Memory B cell (primary cell): Measurements from ENCODE around the gene GLIPR1L1.

ENCODE experiments used
- ATAC-seq: fragments of 150-1000 bp; cut with Tn5 transposase; 2 replicates; pipeline ENCODE4 v1.10.0; 2021; ENCODE audit warnings: low read depth, mild to moderate bottlenecking, moderate library complexity
- DNase-seq, 2 donors: peaks; one replicate each; pipeline ENCODE4 v3.0.0; 2022; ENCODE audit warnings: low spot score in 2 of 2
- H3K27ac Mint-ChIP-seq: one replicate; pipeline ENCODE4 v1.8.0; 2022; ENCODE audit warnings: mild to moderate bottlenecking, moderate library complexity, mixed read lengths
- H3K27me3 Mint-ChIP-seq: one replicate; pipeline ENCODE4 v1.8.0; 2022; ENCODE audit warnings: mixed read lengths
- H3K36me3 Mint-ChIP-seq: one replicate; pipeline ENCODE4 v1.8.0; 2022; ENCODE audit warnings: mild to moderate bottlenecking, mixed read lengths
- H3K4me1 Mint-ChIP-seq: one replicate; pipeline ENCODE4 v1.8.0; 2022; ENCODE audit warnings: mixed read lengths
- H3K4me3 Mint-ChIP-seq: one replicate; pipeline ENCODE4 v1.8.0; 2022; ENCODE audit warnings: mild to moderate bottlenecking, moderate library complexity, mixed read lengths
- H3K9me3 Mint-ChIP-seq: one replicate; pipeline ENCODE4 v1.8.0; 2022; ENCODE audit warnings: mixed read lengths

Gene GLIPR1L1, protein sequence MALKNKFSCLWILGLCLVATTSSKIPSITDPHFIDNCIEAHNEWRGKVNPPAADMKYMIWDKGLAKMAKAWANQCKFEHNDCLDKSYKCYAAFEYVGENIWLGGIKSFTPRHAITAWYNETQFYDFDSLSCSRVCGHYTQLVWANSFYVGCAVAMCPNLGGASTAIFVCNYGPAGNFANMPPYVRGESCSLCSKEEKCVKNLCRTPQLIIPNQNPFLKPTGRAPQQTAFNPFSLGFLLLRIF

DNA sequence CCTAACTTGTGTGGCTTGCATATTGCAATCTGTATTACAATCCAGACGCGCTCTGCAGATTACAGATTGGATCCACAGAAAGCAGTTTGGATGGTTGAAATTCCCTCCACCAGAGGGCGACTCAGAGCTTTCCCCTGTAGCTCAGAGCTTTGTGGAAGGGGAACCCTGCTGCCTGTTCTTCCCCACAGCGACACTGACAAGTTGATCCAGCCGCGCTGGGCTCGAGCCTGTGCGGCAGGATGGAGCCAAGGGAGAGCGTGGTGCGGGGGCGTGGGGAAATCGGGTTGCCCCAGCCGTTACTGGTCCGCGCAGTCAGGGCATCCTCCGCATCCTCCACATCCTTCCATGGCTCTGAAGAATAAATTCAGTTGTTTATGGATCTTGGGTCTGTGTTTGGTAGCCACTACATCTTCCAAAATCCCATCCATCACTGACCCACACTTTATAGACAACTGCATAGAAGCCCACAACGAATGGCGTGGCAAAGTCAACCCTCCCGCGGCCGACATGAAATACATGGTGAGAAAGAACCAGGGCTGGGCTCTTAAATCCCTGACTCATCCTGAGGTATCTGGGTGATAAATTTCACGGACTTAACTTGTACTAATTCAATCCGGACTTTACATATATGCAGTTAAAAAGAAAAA is at the start of gene GLIPR1L1:
Gene GLIPR1L1 (plus strand): TSS at position 287 of the 647 bp plus-strand sequence. CDS start 59 bp downstream, at position 346.
- DNase-seq (peak; percentile 81 to 82), ATAC-seq (peak; percentile 81)
- H3K4me3 Mint-ChIP-seq, result peak within 1 kb of the TSS; percentile 44
- H3K27me3 Mint-ChIP-seq, result peaks cover 4% of the 10 kb centered on the region
- H3K27ac Mint-ChIP-seq, result no peak within 1 kb of the TSS
- peaks cover 3% of the 10 kb centered on the region for H3K9me3 Mint-ChIP-seq
- peaks cover 13% of the 10 kb centered on the region for H3K4me1 Mint-ChIP-seq
- no peaks in the 10 kb centered on the region for H3K36me3 Mint-ChIP-seq

DNA sequence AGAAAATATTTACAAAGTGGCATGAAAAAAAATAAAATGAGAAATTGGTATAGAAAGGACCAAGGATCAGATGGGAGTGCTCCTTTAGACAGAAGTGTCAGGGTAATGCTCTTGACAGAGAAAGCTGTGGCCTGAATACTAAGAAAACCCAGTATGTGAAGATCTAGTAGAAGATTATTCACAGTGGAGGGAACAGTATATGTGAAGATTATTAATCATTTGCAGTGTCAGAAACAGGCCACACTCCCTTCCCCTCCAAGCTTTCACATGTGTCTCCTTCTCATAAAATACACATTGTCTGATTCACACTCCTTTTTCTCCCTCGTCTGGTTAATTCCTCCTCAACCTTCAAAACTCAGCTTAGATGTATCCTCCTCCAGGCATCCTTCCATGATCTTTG is 45.6 kb upstream of the GLIPR1L1 start:
- Mint-ChIP-seq H3K27me3 (no peaks in the 10 kb centered on the region), H3K9me3 (no peaks in the 10 kb centered on the region), H3K27ac (no peak overlapping the region), H3K4me1 (no peaks in the 10 kb centered on the region), H3K4me3 (no peak overlapping the region), H3K36me3 (no peaks in the 10 kb centered on the region)
- no peak for DNase-seq
- no peak for ATAC-seq

DNA sequence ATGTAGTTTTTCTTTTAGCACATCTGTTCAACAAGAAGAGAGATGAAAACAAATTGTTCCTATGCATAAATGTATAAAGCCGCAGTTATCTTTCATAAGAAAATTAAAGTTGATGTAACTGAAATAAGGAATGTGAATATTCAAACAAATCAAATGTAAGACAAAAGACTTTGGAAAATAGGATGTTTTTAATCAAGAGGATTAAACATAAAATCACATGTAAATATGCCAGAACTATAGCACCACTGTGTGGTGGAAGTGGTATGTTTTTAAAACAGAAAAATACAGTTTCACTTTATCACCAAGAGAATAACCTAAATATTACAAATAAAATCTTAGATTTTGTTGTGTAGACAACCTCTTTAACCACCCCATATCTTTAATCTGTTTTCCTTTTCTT is 44.7 kb upstream of the GLIPR1L1 start:
- H3K27ac Mint-ChIP-seq, result no peak overlapping the region
- no peak for ATAC-seq
- DNase-seq, result no peak
- no peaks in the 10 kb centered on the region for H3K36me3 Mint-ChIP-seq
- H3K4me3 Mint-ChIP-seq, result no peak overlapping the region
- H3K27me3 Mint-ChIP-seq, result no peaks in the 10 kb centered on the region
- no peaks in the 10 kb centered on the region for H3K4me1 Mint-ChIP-seq
- H3K9me3 Mint-ChIP-seq, result no peaks in the 10 kb centered on the region

DNA sequence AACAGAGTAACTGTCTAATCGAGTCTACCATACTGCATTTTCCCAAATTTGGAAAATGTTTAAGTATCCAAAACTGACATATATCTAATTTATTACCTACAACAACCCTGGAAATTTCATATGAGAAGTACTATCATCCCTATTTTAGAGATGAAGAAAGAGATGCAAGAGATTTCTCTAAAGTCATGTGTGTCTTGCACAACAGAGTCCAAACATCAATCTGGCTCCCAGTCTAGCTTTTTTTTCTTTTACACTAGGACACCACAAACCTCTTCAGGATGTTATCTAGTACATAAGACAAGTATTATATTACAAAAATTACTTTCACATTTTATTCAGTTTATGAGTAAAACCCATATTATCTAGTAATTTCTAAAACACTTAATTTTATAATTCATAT is 43.5 kb upstream of the GLIPR1L1 start:
- Mint-ChIP-seq H3K4me3 (no peak overlapping the region), H3K27ac (no peak overlapping the region), H3K36me3 (no peaks in the 10 kb centered on the region), H3K9me3 (no peaks in the 10 kb centered on the region), H3K4me1 (no peaks in the 10 kb centered on the region), H3K27me3 (no peaks in the 10 kb centered on the region)
- DNase-seq, result no peak
- no peak for ATAC-seq

DNA sequence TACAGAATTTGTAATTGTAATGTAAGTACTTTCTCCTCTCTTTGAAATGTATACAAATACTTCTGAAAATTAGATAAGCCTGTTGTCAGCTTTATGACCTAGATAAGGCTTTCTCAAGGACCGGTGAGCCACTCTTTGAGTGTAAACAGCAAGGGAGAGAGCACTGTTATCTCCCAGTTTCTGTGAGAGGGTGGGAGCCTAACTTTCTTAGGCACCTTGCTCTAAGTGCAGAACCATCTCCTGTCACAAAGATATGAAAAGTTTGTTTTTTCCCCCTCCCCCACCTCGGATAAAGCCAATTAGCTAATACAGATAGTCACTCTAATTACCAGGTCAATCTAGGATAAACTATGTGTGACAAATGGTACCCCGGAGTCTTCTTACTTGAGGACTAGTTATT is 40.1 kb upstream of the GLIPR1L1 start:
- no peak for DNase-seq
- no peak overlapping the region for H3K4me3 Mint-ChIP-seq
- no peak for ATAC-seq
- no peaks in the 10 kb centered on the region for H3K36me3 Mint-ChIP-seq
- no peaks in the 10 kb centered on the region for H3K9me3 Mint-ChIP-seq
- H3K27me3 Mint-ChIP-seq, result peaks cover 4% of the 10 kb centered on the region
- no peak overlapping the region for H3K27ac Mint-ChIP-seq
- H3K4me1 Mint-ChIP-seq, result no peaks in the 10 kb centered on the region

DNA sequence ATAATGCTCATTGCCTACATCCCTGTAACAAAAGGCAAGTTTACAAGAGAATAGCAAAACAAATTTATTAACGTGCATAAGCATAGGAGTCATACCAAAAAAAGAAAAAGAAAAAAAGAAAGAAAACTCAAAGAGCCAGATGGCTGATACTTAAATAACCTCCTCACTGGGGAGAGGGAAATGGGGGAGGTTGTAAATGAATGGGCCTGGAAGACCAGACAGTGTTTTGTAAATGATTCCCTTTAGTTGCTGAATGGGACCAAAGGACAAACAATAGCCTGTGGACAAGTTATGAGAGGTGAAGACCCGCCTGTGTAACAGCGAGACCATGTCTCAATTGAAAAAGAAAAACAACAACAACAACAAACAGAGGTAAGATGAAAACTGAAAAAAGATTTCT is 39.7 kb upstream of the GLIPR1L1 start:
- no peak overlapping the region for H3K27ac Mint-ChIP-seq
- DNase-seq (no peak), ATAC-seq (no peak)
- H3K4me3 Mint-ChIP-seq, result no peak overlapping the region
- no peaks in the 10 kb centered on the region for H3K9me3 Mint-ChIP-seq
- no peaks in the 10 kb centered on the region for H3K4me1 Mint-ChIP-seq
- peaks cover 4% of the 10 kb centered on the region for H3K27me3 Mint-ChIP-seq
- H3K36me3 Mint-ChIP-seq, result no peaks in the 10 kb centered on the region

DNA sequence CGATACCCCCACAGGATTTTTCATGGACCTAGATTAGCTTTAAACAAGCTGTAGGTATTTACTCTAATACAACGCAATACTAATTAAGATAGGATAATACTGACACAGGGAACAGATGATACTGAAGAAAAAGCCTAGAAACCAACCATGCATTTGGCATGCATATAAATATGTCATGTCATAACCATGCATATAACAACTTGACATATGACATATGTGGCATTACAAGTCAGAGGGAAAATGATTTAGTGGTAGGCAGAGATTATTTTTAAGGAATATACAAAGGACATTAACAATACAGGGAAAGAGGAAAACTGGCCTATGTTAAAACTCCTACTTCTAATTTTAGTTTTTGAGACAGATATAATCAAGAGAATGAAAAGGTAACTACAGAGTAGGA is 32.2 kb upstream of the GLIPR1L1 start:
- no peak for ATAC-seq
- no peaks in the 10 kb centered on the region for H3K9me3 Mint-ChIP-seq
- no peak overlapping the region for H3K4me3 Mint-ChIP-seq
- H3K4me1 Mint-ChIP-seq, result no peaks in the 10 kb centered on the region
- H3K36me3 Mint-ChIP-seq, result no peaks in the 10 kb centered on the region
- no peak for DNase-seq
- H3K27me3 Mint-ChIP-seq, result peaks cover 4% of the 10 kb centered on the region
- no peak overlapping the region for H3K27ac Mint-ChIP-seq

DNA sequence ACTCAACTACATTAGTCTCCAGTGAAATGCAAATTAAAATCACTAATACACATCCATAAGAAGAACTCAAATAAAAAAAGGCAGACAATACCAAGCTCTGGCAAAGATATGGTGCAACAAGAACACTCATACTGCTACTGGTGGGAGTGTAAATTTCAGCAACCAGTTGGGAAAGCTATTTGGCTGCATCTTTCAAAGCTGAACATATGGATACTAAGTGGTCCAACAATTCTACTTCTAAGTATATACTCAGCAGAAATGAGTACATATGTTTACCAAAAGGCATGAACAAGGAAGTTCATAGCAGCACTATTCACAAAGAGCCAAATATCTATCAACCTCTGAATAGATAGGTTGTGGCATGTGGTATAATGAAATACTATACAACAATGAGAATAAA is 31.7 kb upstream of the GLIPR1L1 start:
- ATAC-seq (no peak), DNase-seq (no peak)
- no peaks in the 10 kb centered on the region for H3K36me3 Mint-ChIP-seq
- no peaks in the 10 kb centered on the region for H3K9me3 Mint-ChIP-seq
- H3K4me3 Mint-ChIP-seq, result no peak overlapping the region
- no peaks in the 10 kb centered on the region for H3K27me3 Mint-ChIP-seq
- H3K4me1 Mint-ChIP-seq, result no peaks in the 10 kb centered on the region
- no peak overlapping the region for H3K27ac Mint-ChIP-seq

DNA sequence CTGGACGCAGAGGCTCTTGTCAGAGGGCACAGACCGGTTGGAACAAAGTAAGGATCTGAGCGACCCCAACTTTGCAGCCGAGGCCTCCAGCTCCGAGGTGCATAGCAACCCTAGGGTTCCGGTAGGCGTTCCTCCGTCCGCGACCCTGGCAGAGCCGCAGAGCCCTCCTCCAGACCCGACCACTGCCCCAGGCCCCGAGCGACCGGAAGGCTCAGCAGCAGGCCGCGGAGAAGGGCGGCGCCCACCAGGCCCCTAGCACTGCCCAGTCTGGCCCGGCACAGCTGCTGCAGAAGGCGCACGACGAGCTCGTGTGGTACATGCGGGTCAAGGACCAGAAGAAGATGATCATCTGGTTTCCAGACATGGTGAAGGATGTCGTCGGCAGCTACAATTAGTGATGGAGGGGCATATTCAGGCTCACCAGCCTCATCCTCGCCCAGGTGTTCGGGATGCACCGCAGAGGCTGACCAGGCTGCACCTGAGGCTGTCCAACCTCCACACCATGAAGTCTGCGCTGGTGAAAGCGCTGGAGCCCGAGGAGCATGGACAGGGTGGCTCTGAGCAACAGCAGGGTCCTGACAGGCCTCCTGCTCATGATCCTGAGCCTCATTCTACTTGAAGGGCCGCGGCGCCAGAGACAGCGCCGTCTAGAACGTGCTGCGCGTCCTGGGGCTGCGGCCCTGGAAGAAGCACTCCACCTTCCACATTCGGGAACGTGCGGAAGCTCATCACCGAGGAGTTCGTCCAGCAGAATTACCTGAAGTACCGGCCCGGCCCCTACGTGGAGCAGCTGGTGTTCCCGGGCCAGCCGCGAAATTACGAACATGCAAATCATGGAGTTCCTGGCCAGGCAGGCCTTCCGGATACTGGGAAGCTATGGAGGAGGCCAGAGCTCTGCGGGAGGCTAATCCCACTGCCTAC is 28.8 kb upstream of the GLIPR1L1 start:
- Mint-ChIP-seq H3K27ac (no peak overlapping the region), H3K36me3 (no peaks in the 10 kb centered on the region), H3K9me3 (no peaks in the 10 kb centered on the region), H3K27me3 (no peaks in the 10 kb centered on the region), H3K4me1 (peaks cover 2% of the 10 kb centered on the region), H3K4me3 (no peak overlapping the region)
- DNase-seq (no peak), ATAC-seq (no peak)

DNA sequence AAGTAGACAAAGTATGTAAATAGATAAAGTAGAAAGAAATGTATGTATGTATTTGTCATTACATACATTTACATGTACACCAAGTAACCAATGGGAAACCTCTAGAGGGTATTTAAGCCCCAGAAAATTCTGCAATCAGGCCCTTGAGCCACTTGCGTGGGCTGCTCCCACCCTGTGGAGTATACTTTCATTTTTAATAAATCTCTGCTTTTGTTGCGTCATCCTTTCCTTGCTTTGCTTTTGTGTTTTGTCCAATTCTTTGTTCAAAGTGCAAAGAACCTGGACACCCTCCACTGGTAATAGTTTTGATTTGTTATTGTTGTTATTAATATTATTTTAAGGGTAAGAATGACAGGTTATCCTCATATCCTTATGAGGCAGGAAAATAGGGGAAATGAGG is 26.2 kb upstream of the GLIPR1L1 start:
- H3K4me3 Mint-ChIP-seq, result no peak overlapping the region
- H3K9me3 Mint-ChIP-seq, result no peaks in the 10 kb centered on the region
- DNase-seq, result no peak
- H3K27me3 Mint-ChIP-seq, result no peaks in the 10 kb centered on the region
- no peak overlapping the region for H3K27ac Mint-ChIP-seq
- no peak for ATAC-seq
- no peaks in the 10 kb centered on the region for H3K36me3 Mint-ChIP-seq
- peaks cover 2% of the 10 kb centered on the region for H3K4me1 Mint-ChIP-seq

DNA sequence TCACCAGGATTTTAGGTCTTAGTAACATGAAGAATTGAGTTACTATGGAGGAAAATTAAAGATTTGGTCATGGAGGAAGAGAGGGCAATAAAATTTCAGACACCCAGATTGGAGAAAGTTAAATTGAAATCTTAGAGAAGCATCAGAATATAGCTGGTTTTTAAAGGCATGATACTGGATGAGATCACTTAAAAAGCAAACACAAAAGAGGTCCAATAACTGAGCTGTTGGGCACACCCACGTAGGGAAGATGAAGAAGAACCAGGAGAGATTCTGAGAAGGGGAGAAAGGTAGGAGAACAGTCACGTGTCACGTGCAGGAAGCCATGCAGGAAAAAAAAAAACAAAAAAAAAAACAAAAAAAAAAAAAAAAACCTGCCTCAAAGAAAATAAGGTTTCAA is 23.1 kb upstream of the GLIPR1L1 start:
- no peaks in the 10 kb centered on the region for H3K36me3 Mint-ChIP-seq
- H3K4me1 Mint-ChIP-seq, result peaks cover 2% of the 10 kb centered on the region
- H3K4me3 Mint-ChIP-seq, result no peak overlapping the region
- no peak overlapping the region for H3K27ac Mint-ChIP-seq
- DNase-seq (no peak), ATAC-seq (no peak)
- H3K27me3 Mint-ChIP-seq, result peaks cover 1% of the 10 kb centered on the region
- H3K9me3 Mint-ChIP-seq, result no peaks in the 10 kb centered on the region

DNA sequence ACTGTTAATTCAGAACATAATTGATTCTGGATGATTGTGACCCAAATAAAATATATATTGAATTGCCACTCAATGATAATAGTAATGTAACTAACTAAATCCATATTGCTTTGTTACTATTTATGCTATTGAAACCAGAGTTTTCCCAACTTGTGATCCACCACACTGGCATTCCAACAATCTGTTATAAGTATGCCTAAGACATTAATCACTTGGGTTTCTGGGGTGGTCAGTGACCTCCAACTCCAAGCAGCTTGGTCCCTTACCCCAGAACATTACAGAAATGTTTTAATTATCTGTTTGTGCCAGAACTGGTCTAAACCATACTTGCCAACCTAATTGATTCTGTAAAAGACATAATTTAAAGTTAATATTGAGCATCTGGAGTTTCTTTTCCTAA is 19.0 kb upstream of the GLIPR1L1 start:
- no peaks in the 10 kb centered on the region for H3K36me3 Mint-ChIP-seq
- no peak for DNase-seq
- no peaks in the 10 kb centered on the region for H3K4me1 Mint-ChIP-seq
- H3K9me3 Mint-ChIP-seq, result no peaks in the 10 kb centered on the region
- no peak for ATAC-seq
- peaks cover 4% of the 10 kb centered on the region for H3K27me3 Mint-ChIP-seq
- no peak overlapping the region for H3K27ac Mint-ChIP-seq
- no peak overlapping the region for H3K4me3 Mint-ChIP-seq

DNA sequence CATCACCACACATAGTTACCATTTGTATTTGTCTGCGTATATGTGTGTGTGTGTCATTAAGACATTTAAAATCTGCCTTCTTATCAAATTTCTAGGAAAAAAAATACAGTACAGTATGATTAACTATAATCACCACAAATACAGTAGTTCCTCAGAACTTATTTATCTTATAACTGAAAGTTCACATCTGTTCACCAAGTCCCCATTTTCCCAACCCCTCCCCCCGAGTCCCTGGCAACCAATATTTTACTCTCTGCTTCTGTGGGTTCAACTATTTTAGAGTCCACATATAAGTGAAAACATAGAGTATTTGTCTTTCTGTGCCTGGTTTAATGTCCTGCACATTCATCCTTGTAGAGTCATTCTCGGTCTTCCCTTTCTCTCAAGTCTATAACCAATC is 16.7 kb upstream of the GLIPR1L1 start:
- no peak overlapping the region for H3K27ac Mint-ChIP-seq
- ATAC-seq (no peak), DNase-seq (no peak)
- no peak overlapping the region for H3K4me3 Mint-ChIP-seq
- H3K27me3 Mint-ChIP-seq, result peaks cover 4% of the 10 kb centered on the region
- no peaks in the 10 kb centered on the region for H3K9me3 Mint-ChIP-seq
- H3K36me3 Mint-ChIP-seq, result no peaks in the 10 kb centered on the region
- no peaks in the 10 kb centered on the region for H3K4me1 Mint-ChIP-seq

DNA sequence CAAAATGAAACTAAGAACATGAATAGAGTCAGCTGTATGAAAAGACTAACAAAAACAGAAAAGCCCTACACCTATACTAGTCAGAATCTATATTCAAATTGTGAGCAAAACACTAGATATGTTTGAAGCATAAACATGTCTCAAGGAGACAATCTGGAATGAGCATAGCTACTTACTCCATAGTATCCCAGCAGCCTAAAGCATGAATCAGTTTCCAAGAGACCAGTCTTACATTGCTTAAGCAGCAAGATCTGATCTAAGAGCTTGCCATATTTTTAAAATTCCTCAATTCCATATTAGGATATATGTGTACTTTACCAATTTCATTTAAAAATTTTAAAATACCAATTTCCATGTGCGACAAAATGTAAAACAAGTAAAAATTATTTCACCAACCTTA is 12.0 kb upstream of the GLIPR1L1 start:
- ATAC-seq (no peak), DNase-seq (no peak)
- H3K9me3 Mint-ChIP-seq, result no peaks in the 10 kb centered on the region
- H3K27ac Mint-ChIP-seq, result no peak overlapping the region
- peaks cover 7% of the 10 kb centered on the region for H3K27me3 Mint-ChIP-seq
- H3K4me1 Mint-ChIP-seq, result no peaks in the 10 kb centered on the region
- H3K36me3 Mint-ChIP-seq, result no peaks in the 10 kb centered on the region
- no peak overlapping the region for H3K4me3 Mint-ChIP-seq
